GM18498 (cell line): ENCODE data around the gene STMN3.
"Not testable (repeated sequence)": the region's sequence is repeated elsewhere in the genome, so short reads cannot be mapped to it uniquely, and the experiment has no call there.

Source experiments
- ATAC-seq: cut with Tn5 transposase; IDR thresholded peaks from one replicate; pipeline ENCODE4 v1.9.1; 2021; ENCODE audit warnings: mild to moderate bottlenecking, moderate library complexity; ENCODE audit not compliant: unreplicated experiment

Gene STMN3

GRCh38 chr20:63678667-63679465, 25.6 kb upstream of the STMN3 start:
- ATAC-seq: no peak

- ATAC-seq: no peak
Measured at GRCh38 chr20:63678071-63678470, 24.8 kb upstream of the STMN3 start.

GRCh38 chr20:63675681-63676368, 22.6 kb upstream of the STMN3 start:
- no peak for ATAC-seq

- ATAC-seq: no peak
Measured at GRCh38 chr20:63673951-63674350, 20.7 kb upstream of the STMN3 start.

- no peak for ATAC-seq
Measured at GRCh38 chr20:63672666-63673065, 19.4 kb upstream of the STMN3 start.

GRCh38 chr20:63671695-63672094, 18.5 kb upstream of the STMN3 start:
- not testable (repeated sequence) for ATAC-seq

GRCh38 chr20:63668351-63668750, 15.1 kb upstream of the STMN3 start:
- no peak for ATAC-seq

- no peak for ATAC-seq
Measured at GRCh38 chr20:63667858-63668257, 14.6 kb upstream of the STMN3 start.

GRCh38 chr20:63665708-63666107, 12.5 kb upstream of the STMN3 start:
- no peak for ATAC-seq

GRCh38 chr20:63664861-63665594, 11.8 kb upstream of the STMN3 start:
- ATAC-seq: no peak

- no peak for ATAC-seq
Measured at GRCh38 chr20:63664143-63664851, 11.1 kb upstream of the STMN3 start.

- ATAC-seq: no peak
Measured at GRCh38 chr20:63663332-63664066, 10.3 kb upstream of the STMN3 start.

GRCh38 chr20:63662813-63663189, 9.6 kb upstream of the STMN3 start:
- no peak for ATAC-seq

- ATAC-seq: no peak
Measured at GRCh38 chr20:63661959-63662812, 9.0 kb upstream of the STMN3 start.

- ATAC-seq: no peak
Measured at GRCh38 chr20:63661108-63661507, 7.9 kb upstream of the STMN3 start.

- ATAC-seq: no peak
Measured at GRCh38 chr20:63660622-63661021, 7.4 kb upstream of the STMN3 start.

- ATAC-seq: not testable (repeated sequence)
Measured at GRCh38 chr20:63660174-63660573, 7.0 kb upstream of the STMN3 start.

- no peak for ATAC-seq
Measured at GRCh38 chr20:63659370-63659769, 6.1 kb upstream of the STMN3 start.

- ATAC-seq: peak; percentile 13
Measured at GRCh38 chr20:63658749-63659187, 5.5 kb upstream of the STMN3 start.
